GM19099 (cell line): Measurements from ENCODE around the gene TMEM39B.

Experiments used
- POLR2A ChIP-seq: IDR thresholded peaks from 3 replicates; pipeline ENCODE4 v1.6.1; 2011; ENCODE audit warnings: low read depth; ENCODE audit not compliant: insufficient read length; ENCODE audit errors: extremely low read depth

Gene TMEM39B

DNA sequence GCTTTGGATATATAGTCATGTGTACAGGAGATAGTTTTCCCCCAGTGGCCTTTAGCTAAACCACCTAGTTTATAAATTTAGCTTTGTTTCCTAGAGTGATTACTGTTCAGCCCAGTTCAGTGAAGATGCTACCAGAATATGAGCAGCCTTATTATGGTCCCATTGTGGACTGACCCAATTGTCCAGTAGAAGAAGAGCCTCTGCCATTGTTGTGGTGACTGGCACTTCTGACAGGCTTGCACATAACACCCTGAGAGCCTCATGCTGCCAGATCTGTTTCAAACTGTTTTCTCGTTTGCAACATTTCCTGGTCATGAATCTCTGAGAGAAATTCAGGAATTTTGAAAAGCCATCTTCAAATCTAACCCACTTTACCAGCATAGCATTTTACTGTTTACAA lies 55.7 kb downstream of the TMEM39B start:
- TF ChIP-seq POLR2A: no peak

DNA sequence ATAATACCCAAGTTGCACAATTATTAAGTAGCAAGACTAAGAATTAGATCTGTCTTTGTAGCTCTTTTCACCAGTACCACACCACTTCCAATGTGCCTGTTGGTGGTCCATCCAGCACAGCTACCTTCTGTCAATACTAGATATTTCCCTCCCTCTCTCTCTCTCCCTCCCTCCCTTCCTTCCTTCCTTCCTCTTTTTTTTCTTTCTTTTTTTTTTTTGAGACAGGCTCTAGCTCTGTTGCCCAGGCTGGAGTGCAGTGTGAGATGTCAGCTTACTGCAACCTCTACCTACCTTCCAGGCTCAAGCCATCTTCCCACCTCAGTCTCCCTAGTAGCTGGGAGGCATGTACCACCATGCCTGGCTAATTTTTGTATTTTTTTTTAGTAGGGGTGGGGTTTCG lies 56.2 kb downstream of the TMEM39B start:
- no peak for TF ChIP-seq POLR2A

DNA sequence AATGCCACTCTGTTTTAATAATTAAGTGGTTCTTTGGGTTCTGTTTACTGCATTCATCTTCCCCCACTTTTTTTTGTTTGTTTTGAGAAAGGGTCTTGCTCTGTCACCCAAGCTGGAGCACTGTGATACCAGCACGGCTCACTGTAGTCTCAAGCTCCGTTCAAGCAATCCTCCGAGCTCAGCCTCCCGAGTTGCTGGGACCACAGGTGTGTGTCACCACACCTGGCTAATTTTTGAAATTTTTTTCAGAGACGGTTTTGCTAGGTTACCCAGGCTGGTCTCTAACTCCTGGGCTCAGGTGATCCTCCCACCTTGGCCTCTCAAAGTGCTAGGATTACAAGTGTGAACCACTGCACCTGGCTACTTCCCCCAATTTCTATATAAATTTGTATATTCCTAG lies 64.4 kb downstream of the TMEM39B start:
- no peak for TF ChIP-seq POLR2A

DNA sequence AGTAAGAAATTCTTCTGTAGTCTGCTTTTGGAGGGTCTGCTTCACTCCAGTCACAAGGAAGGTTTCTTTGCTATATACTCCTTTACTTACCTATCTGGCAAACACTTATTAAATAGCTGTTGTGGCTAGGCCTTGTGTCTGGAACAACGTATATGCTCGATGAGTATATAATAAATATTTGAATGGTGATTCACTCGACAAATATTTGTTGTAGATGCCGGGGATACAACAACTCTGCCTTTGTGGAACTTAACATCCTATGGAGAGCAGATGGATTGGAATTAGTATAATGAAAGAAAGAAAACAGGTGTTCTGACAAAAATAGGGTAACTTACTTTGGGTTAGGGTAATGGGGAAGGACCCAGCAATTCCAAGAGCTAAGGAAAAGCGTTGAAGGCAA lies 66.2 kb downstream of the TMEM39B start:
- no peak for TF ChIP-seq POLR2A

DNA sequence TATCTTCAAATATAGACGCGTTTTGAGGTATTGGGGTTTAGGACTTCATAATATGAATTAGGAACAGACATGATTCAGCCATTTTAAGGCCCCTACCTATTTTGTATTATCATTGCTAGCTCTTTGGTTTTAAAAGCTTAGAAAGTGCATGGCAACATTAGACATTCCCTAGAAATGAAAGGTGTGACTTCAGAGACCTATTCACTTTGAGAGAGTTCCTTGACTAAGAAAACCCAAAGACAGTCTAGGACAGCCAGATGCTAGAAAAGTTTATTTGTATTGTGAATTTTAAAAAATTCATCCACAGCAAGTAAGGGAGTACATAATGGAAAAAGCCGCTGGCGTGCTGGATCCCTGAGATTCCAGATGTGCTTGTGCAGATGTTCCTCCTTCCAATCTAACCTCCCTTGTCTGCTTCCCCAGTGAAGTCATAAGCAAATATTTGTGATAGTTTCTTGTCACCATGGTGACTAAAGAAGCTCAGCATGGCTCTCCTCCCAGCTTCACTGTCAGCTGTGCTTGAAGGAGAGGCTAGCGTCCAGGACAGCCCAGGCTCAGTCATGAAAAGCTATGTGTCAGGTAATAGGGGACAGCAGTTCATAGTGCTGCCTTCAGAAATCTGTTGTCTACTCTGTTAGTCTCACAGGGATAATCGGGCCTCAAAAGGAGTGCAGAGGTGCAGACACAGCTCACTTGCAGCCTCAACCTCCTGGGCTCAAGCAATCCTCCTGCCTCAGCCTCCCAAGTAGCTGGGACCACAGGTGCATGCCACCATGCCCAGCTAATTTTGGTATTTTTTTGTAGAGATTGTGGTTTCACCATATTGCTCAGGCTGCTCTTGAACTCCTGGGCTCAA lies 69.9 kb downstream of the TMEM39B start:
- no peak for TF ChIP-seq POLR2A

DNA sequence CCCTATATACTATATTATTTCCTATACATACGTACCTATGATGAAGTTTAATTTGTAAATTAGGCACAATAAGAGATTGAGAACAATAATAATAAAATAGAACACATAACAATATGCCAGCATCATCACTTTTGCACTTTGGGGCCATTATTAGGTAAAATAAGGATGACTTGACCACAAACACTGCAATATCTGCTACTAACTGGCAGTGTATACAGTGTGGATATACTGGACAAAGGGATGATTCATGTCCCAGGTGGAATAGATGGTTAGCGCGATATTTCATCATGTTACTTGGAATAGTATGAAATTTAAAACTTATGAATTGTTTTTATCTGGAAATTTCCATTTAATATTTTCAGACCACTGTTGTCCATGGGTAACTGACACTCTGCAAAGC lies 71.3 kb downstream of the TMEM39B start:
- no peak for TF ChIP-seq POLR2A

DNA sequence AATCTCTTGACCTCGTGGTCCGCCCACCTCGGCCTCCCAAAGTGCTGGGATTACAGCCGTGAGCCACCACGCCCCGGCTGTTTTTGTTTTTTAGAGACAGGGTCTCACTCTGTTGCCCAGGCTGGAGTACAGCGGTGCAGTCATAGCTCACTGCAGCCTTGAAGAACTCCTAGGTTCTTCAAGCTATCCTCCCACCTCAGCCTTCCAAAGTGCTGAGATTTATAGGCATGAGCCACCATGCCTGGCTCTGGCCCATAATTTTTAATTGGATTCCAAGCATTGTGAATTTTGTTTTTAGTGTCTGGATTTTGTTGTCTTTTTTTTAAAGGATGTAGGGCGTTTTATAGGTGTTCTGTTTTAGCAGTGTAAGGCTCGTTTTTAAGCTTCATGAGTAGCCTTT lies 78.1 kb downstream of the TMEM39B start:
- TF ChIP-seq POLR2A: no peak

DNA sequence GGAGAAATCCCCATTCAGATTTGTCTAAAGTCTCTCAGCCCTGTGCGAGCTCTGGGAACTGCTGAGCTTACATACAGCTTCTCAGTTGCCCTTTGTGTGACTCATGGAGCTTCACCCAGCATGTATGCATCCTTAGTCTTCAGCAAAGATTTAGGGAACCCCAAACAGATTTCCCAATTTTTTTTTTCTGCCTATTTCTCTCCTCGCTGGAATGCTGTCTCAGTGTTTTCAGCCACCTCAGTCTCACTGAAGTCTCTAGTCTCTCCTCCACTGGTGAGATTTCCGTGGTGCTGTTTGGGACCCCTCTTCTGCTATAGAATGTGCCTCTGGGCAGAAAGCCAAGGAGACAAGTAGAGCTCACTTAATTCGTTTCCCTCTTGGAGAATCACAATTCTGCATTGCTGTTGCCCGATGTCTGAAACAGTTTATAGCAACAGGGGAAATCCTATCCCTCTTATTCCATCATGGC lies 78.6 kb downstream of the TMEM39B start:
- no peak for TF ChIP-seq POLR2A
